HepG2 (cell line): ENCODE results near the gene CDKN2C. TPM values are rescaled to one million over a fixed set of nuclear protein-coding genes. Genes with fewer than 3 reads are reported as not detected.

Experiments
- ARNTL ChIP-seq: sonication (generic); formaldehyde crosslinking; IDR thresholded peaks from 2 replicates; pipeline ENCODE4 v1.4.0; 2020; ENCODE audit warnings: mild to moderate bottlenecking, missing genetic modification reagents
- BORCS8-MEF2B ChIP-seq: sonication (generic); formaldehyde crosslinking; IDR thresholded peaks from 2 replicates; pipeline ENCODE4 v1.8.0; 2022; ENCODE audit warnings: mild to moderate bottlenecking, missing genetic modification reagents
- GATAD1 ChIP-seq: IDR thresholded peaks from 2 replicates; pipeline ENCODE4 v1.6.1; 2016; ENCODE audit warnings: missing genetic modification reagents, missing compliant biosample characterization
- HNRNPK ChIP-seq: fragments of 200-400 bp; formaldehyde crosslinking; IDR thresholded peaks from 2 replicates; pipeline ENCODE4 v1.6.1; 2018; ENCODE audit warnings: low read length, low read depth, moderate library complexity, mild to moderate bottlenecking; ENCODE audit not compliant: poor library complexity, severe bottlenecking
- KMT2B ChIP-seq: IDR thresholded peaks from 2 replicates; pipeline ENCODE4 v1.6.1; 2016; ENCODE audit warnings: missing genetic modification reagents, missing compliant biosample characterization
- NR2F1 ChIP-seq, 2 experiments: fragments of 450-650 bp in 1 of 2; formaldehyde crosslinking in 1 of 2; IDR thresholded peaks; 2 replicates each; pipeline versions ENCODE4 v1.5.0 to v1.6.1; 2016 to 2020; ENCODE audit warnings: mild to moderate bottlenecking in 1 of 2, missing compliant biosample characterization in 1 of 2, missing genetic modification reagents in 1 of 2, moderate library complexity in 1 of 2
- PHF21A ChIP-seq: sonication (generic); formaldehyde crosslinking; IDR thresholded peaks from 2 replicates; pipeline ENCODE4 v1.5.0; 2020; ENCODE audit warnings: mild to moderate bottlenecking, missing genetic modification reagents
- PLSCR1 ChIP-seq: sonication (generic); formaldehyde crosslinking; IDR thresholded peaks from 2 replicates; pipeline ENCODE4 v1.5.0; 2020; ENCODE audit warnings: missing genetic modification reagents, mild to moderate bottlenecking, borderline replicate concordance
- RARA ChIP-seq: IDR thresholded peaks from 2 replicates; pipeline ENCODE4 v1.6.1; 2016; ENCODE audit warnings: missing genetic modification reagents, missing compliant biosample characterization
- TEAD2 ChIP-seq: sonication (generic); formaldehyde crosslinking; IDR thresholded peaks from 2 replicates; pipeline ENCODE4 v1.9.0; 2021; ENCODE audit warnings: missing genetic modification reagents
- TGIF2 ChIP-seq: IDR thresholded peaks from 2 replicates; pipeline ENCODE4 v1.6.1; 2016; ENCODE audit warnings: control low read depth, missing compliant biosample characterization
- THAP9 ChIP-seq: sonication (generic); formaldehyde crosslinking; IDR thresholded peaks from 2 replicates; pipeline ENCODE4; 2020; ENCODE audit warnings: missing genetic modification reagents, mild to moderate bottlenecking, borderline replicate concordance
- YY1 ChIP-seq: IDR thresholded peaks from 2 replicates; pipeline ENCODE4 v1.6.1; 2011; ENCODE audit warnings: low read length, low read depth, moderate library complexity, mild to moderate bottlenecking; ENCODE audit not compliant: insufficient read depth, insufficient replicate concordance
- ZNF274 ChIP-seq: sonication (generic); formaldehyde crosslinking; IDR thresholded peaks from 2 replicates; pipeline ENCODE4 v1.5.1; 2020; ENCODE audit warnings: mild to moderate bottlenecking, missing genetic modification reagents
- ZNF296 ChIP-seq: sonication (generic); formaldehyde crosslinking; conservative IDR thresholded peaks from 2 replicates; pipeline ENCODE4 v1.5.0; 2020; ENCODE audit warnings: mild to moderate bottlenecking, missing genetic modification reagents
- ZNF326 ChIP-seq: sonication (generic); formaldehyde crosslinking; IDR thresholded peaks from 2 replicates; pipeline ENCODE4 v1.4.0; 2020; ENCODE audit warnings: missing genetic modification reagents, borderline replicate concordance
- ZNF331 ChIP-seq: sonication (generic); formaldehyde crosslinking; IDR thresholded peaks from 2 replicates; pipeline ENCODE4 v1.4.0; 2020; ENCODE audit warnings: missing genetic modification reagents
- ZNF567 ChIP-seq: sonication (generic); formaldehyde crosslinking; IDR thresholded peaks from 2 replicates; pipeline ENCODE4 v1.8.1; 2023; ENCODE audit warnings: mild to moderate bottlenecking, missing genetic modification reagents, borderline replicate concordance
- ZSCAN25 ChIP-seq: sonication (generic); formaldehyde crosslinking; IDR thresholded peaks from 2 replicates; pipeline ENCODE4 v1.8.0; 2022; ENCODE audit warnings: mild to moderate bottlenecking, missing genetic modification reagents
- polyA plus RNA-seq, 8 experiments: library from polyadenylated mRNA; depleted of rRNA in 3 of 8; stranded (reverse) in 7 of 8; unstranded in 1 of 8; fragments of >200 nt; fragmentation: Illumina TruSeq in 4 of 8; extraction: Trizol in 4 of 8; gene quantifications; 2 replicates each; pipeline versions ENCODE4 v1.2.1 to v1.2.3, GENCODE V29; 2011 to 2016; ENCODE audit warnings: low read depth in 4 of 8, missing spikeins in 1 of 8, mixed read lengths in 1 of 8; ENCODE audit not compliant: insufficient read depth in 1 of 8
- total RNA-seq, 5 experiments: library from RNA; depleted of rRNA; stranded (reverse); fragments of >200 nt; fragmentation: Illumina TruSeq; extraction: Trizol; gene quantifications; 2 replicates each; pipeline ENCODE4 v1.2.3, GENCODE V29; 2016; ENCODE audit warnings: low read depth in 1 of 5
- TF ChIP-seq, protein P1 (sequence below): sonication (generic); formaldehyde crosslinking; IDR thresholded peaks from 2 replicates; pipeline ENCODE4 v1.5.0; 2020; ENCODE audit warnings: mild to moderate bottlenecking, missing genetic modification reagents
- TF ChIP-seq, protein P2 (sequence below): sonication (generic); formaldehyde crosslinking; IDR thresholded peaks from 2 replicates; pipeline ENCODE4 v1.8.0; 2022; ENCODE audit warnings: mild to moderate bottlenecking, missing genetic modification reagents
- TF ChIP-seq, protein P3 (sequence below): sonication (generic); formaldehyde crosslinking; IDR thresholded peaks from 2 replicates; pipeline ENCODE4 v1.5.0; 2020; ENCODE audit warnings: missing genetic modification reagents, mild to moderate bottlenecking, borderline replicate concordance

The CDKN2C gene
- total and polyA plus RNA-seq, 2 of the 13 experiments (the other 11 are each of a cell fraction or from before 2014, with no cell fraction given) = 7.8 to 13.7 TPM

DNA sequence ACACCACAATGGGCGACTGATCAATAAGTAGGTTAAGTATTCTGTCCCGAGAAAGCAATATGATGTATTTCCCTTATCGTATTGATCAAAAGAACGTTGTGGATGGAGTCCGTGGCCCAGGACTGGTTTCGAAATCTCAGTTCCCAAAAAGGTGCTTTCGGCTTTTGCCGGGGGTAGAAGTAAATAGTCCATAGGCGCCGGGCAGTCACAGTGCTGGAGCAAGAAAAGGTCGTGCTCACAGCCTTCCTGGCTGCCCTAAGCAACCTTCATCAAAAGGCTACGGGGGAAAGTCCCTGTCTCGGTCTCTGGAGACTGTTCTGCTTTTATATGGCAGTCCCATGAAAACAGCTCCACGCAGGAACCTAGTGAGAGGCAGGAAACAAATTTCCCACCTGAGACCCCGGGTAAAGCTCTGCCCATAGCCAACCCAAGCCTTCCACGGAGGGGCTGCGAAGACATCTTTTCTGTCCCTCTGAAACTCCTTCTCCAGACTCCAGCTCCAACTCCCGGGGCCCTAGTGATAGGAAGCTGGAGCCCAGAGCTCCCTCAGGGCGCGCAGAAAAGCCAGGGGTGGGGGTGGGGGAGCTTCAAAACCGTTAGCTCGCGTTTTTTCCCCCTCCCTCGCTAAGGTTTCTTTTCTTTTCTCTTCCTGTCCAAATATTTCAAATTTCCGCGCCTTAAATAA, 7.0 kb downstream of the CDKN2C start (continued):
- TF ChIP-seq THAP9 (CRISPR knock-in tag) (no peak), ZSCAN25 (no peak; the same call in 1 of the 2 replicates), PHF21A (CRISPR knock-in tag) (no peak), ZNF274 (CRISPR knock-in tag) (no peak), ZNF296 (CRISPR knock-in tag) (no peak), ZNF567 (CRISPR knock-in tag) (no peak), NR2F1 (CRISPR knock-in tag; IDR thresholded peaks at IDR 0.05) (no peak), ZNF331 (no peak), HNRNPK (no peak), GATAD1 (CRISPR knock-in tag) (no peak), RARA (CRISPR knock-in tag) (no peak), YY1 (no peak), KMT2B (CRISPR knock-in tag) (0 out of 2 replicates have a peak, but pooled peaks have one; percentile 35), TGIF2 (no peak), ARNTL (no peak), PLSCR1 (CRISPR knock-in tag) (no peak), BORCS8-MEF2B (CRISPR knock-in tag) (no peak), ZNF326 (CRISPR knock-in tag) (no peak), TEAD2 (no peak)
- TF ChIP-seq, protein P1, sequence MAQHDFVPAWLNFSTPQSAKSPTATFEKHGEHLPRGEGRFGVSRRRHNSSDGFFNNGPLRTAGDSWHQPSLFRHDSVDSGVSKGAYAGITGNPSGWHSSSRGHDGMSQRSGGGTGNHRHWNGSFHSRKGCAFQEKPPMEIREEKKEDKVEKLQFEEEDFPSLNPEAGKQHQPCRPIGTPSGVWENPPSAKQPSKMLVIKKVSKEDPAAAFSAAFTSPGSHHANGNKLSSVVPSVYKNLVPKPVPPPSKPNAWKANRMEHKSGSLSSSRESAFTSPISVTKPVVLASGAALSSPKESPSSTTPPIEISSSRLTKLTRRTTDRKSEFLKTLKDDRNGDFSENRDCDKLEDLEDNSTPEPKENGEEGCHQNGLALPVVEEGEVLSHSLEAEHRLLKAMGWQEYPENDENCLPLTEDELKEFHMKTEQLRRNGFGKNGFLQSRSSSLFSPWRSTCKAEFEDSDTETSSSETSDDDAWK (CRISPR knock-in tag) = no peak
- TF ChIP-seq, protein P2, sequence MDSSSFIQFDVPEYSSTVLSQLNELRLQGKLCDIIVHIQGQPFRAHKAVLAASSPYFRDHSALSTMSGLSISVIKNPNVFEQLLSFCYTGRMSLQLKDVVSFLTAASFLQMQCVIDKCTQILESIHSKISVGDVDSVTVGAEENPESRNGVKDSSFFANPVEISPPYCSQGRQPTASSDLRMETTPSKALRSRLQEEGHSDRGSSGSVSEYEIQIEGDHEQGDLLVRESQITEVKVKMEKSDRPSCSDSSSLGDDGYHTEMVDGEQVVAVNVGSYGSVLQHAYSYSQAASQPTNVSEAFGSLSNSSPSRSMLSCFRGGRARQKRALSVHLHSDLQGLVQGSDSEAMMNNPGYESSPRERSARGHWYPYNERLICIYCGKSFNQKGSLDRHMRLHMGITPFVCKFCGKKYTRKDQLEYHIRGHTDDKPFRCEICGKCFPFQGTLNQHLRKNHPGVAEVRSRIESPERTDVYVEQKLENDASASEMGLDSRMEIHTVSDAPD (CRISPR knock-in tag) = no peak
- TF ChIP-seq, protein P3, sequence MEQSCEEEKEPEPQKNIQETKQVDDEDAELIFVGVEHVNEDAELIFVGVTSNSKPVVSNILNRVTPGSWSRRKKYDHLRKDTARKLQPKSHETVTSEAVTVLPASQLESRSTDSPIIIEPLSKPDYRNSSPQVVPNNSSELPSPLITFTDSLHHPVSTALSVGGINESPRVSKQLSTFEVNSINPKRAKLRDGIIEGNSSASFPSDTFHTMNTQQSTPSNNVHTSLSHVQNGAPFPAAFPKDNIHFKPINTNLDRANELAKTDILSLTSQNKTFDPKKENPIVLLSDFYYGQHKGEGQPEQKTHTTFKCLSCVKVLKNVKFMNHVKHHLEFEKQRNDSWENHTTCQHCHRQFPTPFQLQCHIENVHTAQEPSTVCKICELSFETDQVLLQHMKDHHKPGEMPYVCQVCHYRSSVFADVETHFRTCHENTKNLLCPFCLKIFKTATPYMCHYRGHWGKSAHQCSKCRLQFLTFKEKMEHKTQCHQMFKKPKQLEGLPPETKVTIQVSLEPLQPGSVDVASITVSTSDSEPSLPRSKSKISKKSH (CRISPR knock-in tag) = no peak
